Ramos (cell line): ENCODE data around the gene ACAP3.

ENCODE experiments used
- in situ Hi-C: fragments of 300-500 bp; cut with MboI; formaldehyde crosslinking; loops from one replicate; pipeline ENCODE4 v1.14.3; 2022; ENCODE audit warnings: low sequenced_read_pairs; ENCODE audit not compliant: unreplicated experiment

The ACAP3 gene

DNA sequence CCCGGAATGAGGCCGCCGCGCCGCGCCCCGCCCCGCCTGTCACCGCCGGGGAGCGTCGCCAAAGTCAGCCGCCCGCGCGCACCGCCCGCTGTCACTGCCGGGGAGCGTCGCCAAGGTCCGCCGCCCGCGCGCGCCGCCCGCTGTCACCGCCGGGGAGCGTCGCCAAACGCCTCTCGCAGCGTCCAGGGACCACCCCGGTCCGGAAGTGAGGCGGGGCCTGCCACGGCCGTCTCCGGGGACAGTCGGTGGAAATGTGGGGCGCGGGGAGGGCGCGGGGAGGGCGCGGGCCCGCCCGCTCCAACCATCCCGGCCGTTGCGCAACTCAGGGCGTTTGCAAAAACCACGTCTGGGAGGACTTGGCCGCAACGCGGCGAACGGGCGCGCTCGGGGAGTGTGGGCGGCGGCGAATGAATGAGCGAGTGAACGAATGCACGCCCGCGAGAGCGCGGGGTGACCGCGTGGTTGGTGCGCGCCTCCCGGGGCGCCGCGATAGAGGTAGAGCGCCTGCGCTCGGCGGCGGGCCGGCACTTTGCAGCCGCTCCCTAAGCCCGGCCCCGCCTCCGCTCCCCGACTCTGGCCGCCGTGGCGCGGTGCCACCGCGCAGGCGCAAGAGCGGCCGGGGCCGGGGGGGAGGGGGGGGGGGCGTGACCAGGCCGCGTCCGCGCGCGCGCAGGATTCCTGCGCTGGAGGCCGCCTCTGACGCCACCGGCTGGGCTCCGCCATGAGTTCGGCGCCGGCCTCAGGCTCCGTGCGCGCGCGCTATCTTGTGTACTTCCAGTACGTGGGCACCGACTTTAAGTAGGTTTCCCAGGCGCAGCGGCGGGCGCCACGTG lies at the start of gene ACAP3, which contains the start of gene PUSL1:
ACAP3 (minus strand) TSS at position 8 of the 833 bp plus-strand sequence. CDS start 115 bp downstream, outside the sequence.
PUSL1 (plus strand) TSS at position 675 of the 833 bp plus-strand sequence; CDS start at position 722, 47 bp downstream.
- in situ Hi-C loops, result no loop called here

GRCh38 chr1:1356796-1357401 lies 49.2 kb upstream of the ACAP3 start:
- in situ Hi-C loops, result no loop called here

- in situ Hi-C loops, result no loop called here
These were observed 48.6 kb upstream of the ACAP3 start for GRCh38 chr1:1356166-1356795.

GRCh38 chr1:1355416-1355815 lies 47.7 kb upstream of the ACAP3 start:
- in situ Hi-C loops, result no loop called here

- in situ Hi-C loops, result no loop called here
These were observed 46.8 kb upstream of the ACAP3 start for GRCh38 chr1:1354271-1355247.

DNA sequence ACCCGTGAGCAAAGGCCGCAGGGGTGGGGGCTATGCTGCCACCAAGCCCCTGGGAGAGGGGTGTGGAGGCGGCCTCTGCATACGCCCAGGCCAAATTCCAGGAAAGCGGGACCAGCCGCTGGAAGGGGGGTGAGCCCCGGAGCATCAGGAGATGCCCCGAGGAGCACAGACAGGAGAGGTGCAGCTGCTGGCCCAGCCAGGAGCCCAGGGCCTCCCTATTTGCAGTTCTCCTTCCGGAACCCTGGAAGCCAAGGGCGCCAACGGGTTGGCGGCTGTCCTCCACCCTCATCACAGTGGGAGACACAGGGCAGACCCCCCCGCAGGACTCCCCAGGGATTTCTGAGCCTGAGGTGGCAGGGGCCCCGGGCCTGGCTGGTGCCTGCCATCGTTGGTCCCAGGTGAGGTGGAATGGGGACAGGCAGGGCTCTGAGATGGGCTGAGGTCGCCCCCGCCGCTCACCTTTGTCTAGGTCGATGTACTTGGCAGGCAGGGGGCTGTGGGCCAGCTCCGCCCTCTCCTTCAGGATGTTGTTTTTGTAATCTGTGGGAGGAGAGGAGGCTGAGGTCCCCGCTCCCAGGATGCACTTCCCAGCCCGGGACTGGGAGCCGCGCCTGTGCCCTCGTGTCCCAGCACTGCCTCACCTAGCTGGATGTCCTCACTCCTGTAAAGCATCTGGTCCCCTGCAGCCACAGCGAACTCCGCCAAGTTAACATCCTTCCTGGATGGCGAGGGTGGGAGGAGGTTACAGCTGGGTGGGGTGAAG lies 45.8 kb upstream of the ACAP3 start:
- in situ Hi-C loops, result no loop called here

GRCh38 chr1:1352786-1353388 lies 45.2 kb upstream of the ACAP3 start:
- in situ Hi-C loops, result no loop called here

DNA sequence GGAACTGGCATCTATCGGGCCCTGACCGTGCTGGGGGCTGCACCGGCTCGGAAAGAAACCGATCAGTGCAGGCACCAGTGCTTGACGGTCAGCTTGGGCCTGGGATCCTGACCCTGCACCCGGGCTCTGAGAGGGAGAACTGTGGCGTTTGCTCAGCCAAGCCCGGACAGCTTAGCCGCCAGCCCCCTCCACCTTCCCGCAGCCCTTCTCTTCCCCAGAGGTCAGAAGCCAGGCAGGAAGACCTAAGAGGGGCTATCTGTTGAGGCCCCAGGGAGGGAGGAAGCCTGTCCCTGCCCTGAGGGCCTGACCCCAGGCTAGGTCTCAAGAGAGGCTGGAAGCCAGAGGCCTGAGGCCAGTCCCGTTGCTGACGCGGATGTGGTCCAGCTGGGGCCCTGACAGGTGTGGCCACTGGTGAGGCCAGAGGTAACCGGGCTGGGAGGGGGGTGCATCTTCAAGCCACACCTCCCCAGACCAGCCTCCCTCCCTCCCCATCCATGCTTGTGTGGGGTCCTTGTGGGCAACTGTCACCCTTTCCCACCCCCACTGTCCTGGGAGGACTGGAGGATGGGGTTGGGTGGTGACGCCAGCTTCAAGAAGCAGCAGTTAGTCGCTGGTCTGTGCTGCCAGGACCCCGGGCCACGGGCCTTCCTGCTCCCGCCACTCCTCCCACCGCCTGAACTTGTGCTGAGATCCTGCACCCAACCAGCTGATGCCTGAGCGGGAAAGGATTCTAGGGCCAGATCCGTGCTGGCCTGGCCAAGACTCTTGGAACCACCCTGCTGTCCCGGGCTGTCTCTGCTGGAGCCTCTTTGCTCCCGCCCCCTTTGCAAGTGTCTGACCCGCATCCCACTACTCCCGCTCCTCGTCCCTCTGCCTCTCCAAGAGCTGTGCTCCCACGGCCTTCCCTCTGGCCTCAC lies 44.0 kb upstream of the ACAP3 start:
- in situ Hi-C loops, result no loop called here

GRCh38 chr1:1349256-1350012 lies 41.7 kb upstream of the ACAP3 start, which contains the start of gene DVL1:
TSS of gene DVL1 (minus strand) at chr1:1349418. CDS start at chr1:1349065, 353 bp downstream.
- in situ Hi-C loops, result no loop called here

DNA sequence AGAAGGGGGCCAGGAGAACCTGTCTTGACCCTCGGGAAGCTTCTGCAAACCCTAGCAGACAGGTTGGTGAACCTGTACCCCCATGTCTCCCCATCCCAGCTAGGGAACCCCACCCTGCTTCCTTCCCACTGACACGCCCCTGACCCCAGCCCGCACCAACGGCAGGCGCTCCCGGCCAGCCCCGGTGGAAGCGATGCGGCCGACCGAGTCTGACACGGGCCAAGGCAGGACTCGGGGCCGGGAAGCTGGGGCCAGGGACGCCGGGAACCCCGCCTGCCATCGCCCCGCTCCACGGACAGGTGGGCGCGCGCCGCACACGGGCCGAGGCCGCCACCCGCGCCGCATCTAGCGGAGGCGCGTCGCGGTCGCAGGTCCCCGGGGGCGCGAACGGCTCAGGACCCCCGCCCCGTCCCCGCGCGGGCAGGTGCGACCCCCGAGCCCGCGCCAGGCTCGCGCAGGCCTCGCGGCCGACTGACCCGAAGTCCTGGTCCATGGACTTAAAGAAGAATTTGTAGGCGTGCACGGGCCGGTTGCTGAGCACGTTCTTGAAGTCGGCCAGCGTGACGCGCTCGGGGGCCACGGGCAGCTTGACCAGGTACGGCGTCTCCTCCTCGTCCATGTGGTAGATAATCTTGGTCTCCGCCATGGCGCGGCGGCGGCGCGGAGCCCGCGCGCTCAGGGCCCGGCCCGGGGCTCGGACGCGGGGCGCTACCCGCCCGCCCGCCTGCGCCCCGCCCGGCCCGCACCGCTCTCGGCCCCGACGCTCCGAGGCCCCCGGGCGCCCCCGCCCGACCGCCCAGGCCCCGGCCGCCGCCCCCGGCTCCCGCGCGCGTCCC lies 40.9 kb upstream of the ACAP3 start:
- in situ Hi-C loops, result no loop called here

DNA sequence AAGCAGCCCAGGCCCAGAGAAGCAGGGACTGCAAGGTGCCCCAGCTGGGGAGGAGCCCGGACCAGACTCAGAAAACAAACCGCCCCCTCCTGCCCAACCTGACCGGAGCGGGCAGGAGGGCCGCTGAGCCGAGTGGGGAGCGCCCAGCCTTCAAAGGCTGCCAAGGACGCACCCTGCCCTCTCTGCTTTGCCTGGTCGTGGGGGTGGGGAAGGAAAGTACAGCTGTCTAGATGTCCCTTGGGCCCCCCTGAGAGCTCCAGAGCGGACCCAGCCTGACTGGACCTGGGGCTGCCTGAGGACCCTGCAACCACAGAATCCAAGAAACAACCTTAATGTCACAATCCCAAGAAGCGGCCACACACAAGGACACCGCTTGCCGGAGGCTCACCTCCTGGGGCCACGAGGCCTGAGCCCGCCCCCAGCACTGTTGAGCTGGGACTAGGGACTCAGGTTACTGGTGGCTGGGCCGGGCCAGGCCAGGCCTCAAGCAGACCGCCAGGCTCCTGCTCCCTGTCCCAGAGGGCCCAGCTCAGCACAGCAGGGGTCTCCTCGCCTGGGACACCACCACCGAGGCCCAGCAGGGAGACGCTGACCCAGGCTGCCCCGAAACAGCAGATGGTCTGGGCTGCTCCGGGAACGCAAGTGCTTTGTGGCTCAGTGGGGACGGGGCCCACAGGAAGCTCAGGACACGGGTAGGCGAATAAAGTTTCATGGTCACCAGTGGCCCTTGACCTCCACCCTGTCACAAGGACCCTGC lies 40.1 kb upstream of the ACAP3 start:
- in situ Hi-C loops, result no loop called here

GRCh38 chr1:1347026-1347595 lies 39.4 kb upstream of the ACAP3 start:
- in situ Hi-C loops, result no loop called here

DNA sequence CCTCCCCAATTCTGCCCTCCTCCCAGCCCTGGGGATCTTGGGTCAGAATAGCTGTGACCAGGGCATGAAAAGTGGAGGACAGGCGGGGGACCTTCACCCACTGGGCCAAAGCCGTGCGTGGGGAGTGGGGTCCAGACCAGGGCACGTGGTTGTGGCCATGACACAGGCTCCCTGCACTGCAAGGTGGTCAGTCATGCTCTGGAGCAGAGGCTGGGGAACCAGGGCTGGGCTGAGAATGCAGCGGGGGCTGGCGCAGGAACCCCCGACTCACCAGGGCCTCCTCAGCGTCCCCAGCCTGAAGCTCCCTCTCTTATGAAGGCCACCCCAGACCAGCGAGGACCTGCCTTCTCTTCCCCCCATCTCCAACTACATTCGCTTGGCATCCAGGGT lies 38.8 kb upstream of the ACAP3 start:
- in situ Hi-C loops, result no loop called here

DNA sequence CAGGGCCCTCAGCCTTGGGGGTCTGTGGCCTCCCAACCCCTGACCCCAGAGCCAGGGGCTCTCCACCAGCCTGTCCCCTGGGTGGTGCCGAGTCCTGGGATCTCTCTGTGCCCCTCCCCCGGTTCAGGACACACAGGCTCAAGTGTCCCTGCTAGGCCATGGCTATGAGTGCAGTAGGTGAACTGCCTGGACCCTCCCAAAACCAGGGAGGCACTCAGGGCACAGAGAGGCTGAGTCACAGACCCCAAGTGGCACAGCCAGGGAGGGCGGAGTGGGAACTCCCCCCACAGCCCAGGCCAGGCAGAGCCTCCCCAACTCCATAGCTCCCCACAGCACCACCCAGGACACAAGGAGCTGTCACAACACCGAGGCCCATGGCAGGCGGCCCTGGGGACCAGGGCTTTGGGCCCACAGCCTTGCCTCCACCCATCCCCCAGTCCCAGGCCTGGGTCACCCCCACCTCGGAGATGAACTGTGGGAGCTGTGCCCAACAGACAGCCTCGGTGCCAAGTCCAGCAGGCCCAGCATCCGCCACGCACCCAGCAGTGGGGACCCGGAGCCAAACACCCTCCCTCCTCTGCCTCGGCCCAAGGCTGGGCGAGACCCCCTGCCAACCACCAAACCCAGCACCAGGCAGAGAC lies 38.2 kb upstream of the ACAP3 start:
- in situ Hi-C loops, result no loop called here

DNA sequence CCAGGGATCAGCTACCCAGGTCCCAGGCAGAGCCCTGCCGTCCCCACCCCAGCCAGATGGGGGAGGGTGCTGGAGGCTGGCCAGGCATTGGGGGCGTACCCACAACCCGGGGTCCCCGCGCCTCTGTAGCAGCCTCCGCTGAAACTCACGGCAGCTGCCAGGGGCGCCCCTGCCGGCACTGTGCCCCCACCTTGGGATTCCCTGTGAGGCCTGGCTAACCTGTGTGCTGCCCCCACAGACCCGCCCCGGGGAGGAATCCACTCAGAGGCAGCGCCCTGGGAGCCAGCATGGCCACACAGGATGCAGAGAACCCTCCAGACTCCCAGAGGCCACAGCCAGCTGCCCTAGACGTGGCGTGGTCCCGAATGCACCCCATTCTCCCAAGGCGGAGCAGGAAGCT lies 37.7 kb upstream of the ACAP3 start:
- in situ Hi-C loops, result no loop called here
